ENCODE data around the gene SV2C.

Gene SV2C

GRCh38 chr5:76364226-76364589 lies 281.0 kb downstream of the SV2C start:
- Histone ChIP-seq H3K79me2 (ENCODE audit: low read length) (no peaks in the 10 kb centered on the region), H3K9ac (ENCODE audit: low read length) (no peak overlapping the region), H3K27ac (ENCODE audit: low read length) (no peak overlapping the region)

GRCh38 chr5:76365561-76365960 lies 282.4 kb downstream of the SV2C start:
- H3K27ac ChIP-seq (ENCODE audit: low read length): no peak overlapping the region
- DNase-seq: no peak
- TF ChIP-seq CTCF (IDR thresholded peaks at IDR 0.05; ENCODE audit: low read length) (no peak), EZH2 (optimal IDR thresholded peaks at IDR 0.05; ENCODE audit: low read depth, low read length) (no peak), EZH2phosphoT487 (IDR thresholded peaks at IDR 0.05; ENCODE audit: low read length) (no peak)
- no peaks in the 10 kb centered on the region for H4K20me1 ChIP-seq (ENCODE audit: insufficient read depth, low read length)
- no peaks in the 10 kb centered on the region for H3K36me3 ChIP-seq (replicated peaks; ENCODE audit: insufficient read depth, low read length)
- H2AFZ ChIP-seq (ENCODE audit: low read length): no peak overlapping the region
- no peak overlapping the region for H3K4me2 ChIP-seq (ENCODE audit: low read depth, low read length)
- no peaks in the 10 kb centered on the region for H3K27me3 ChIP-seq (replicated peaks; ENCODE audit: insufficient read depth, low read length)
- H3K4me3 ChIP-seq (ENCODE audit: low read length): no peak overlapping the region
- H3F3A ChIP-seq (ENCODE audit: insufficient read depth, low read length): no peaks in the 10 kb centered on the region
- H3K4me1 ChIP-seq (ENCODE audit: low read length): no peaks in the 10 kb centered on the region
- H3K9me3 ChIP-seq (replicated peaks; ENCODE audit: insufficient read depth, low read length): no peaks in the 10 kb centered on the region
- no peak overlapping the region for H3K9ac ChIP-seq (ENCODE audit: low read length)
- no peaks in the 10 kb centered on the region for H3K9me2 ChIP-seq (replicated peaks; ENCODE audit: insufficient read depth, low read length)
- no peaks in the 10 kb centered on the region for H3K79me2 ChIP-seq (ENCODE audit: low read length)

More at GRCh38 chr5:76364226-76364589, 281.0 kb downstream of the SV2C start:
- H3K36me3 ChIP-seq (replicated peaks; ENCODE audit: insufficient read depth, low read length): no peaks in the 10 kb centered on the region
- H3K4me3 ChIP-seq (ENCODE audit: low read length): no peak overlapping the region
- DNase-seq: no peak
- H3K4me2 ChIP-seq (ENCODE audit: low read depth, low read length): no peak overlapping the region
- no peaks in the 10 kb centered on the region for H3K9me2 ChIP-seq (replicated peaks; ENCODE audit: insufficient read depth, low read length)
- H3K4me1 ChIP-seq (ENCODE audit: low read length): no peaks in the 10 kb centered on the region
- no peaks in the 10 kb centered on the region for H3F3A ChIP-seq (ENCODE audit: insufficient read depth, low read length)
- no peak overlapping the region for H2AFZ ChIP-seq (ENCODE audit: low read length)
- TF ChIP-seq EZH2phosphoT487 (IDR thresholded peaks at IDR 0.05; ENCODE audit: low read length) (no peak), CTCF (IDR thresholded peaks at IDR 0.05; ENCODE audit: low read length) (no peak), EZH2 (optimal IDR thresholded peaks at IDR 0.05; ENCODE audit: low read depth, low read length) (no peak)
- H3K27me3 ChIP-seq (replicated peaks; ENCODE audit: insufficient read depth, low read length): no peaks in the 10 kb centered on the region
- no peaks in the 10 kb centered on the region for H4K20me1 ChIP-seq (ENCODE audit: insufficient read depth, low read length)
- H3K9me3 ChIP-seq (replicated peaks; ENCODE audit: insufficient read depth, low read length): no peaks in the 10 kb centered on the region

- Histone ChIP-seq H4K20me1 (ENCODE audit: insufficient read depth, low read length) (no peaks in the 10 kb centered on the region), H3K4me2 (ENCODE audit: low read depth, low read length) (no peak overlapping the region), H2AFZ (ENCODE audit: low read length) (no peak overlapping the region), H3K4me3 (ENCODE audit: low read length) (no peak overlapping the region), H3F3A (ENCODE audit: insufficient read depth, low read length) (no peaks in the 10 kb centered on the region), H3K9me2 (replicated peaks; ENCODE audit: insufficient read depth, low read length) (no peaks in the 10 kb centered on the region), H3K9me3 (replicated peaks; ENCODE audit: insufficient read depth, low read length) (no peaks in the 10 kb centered on the region), H3K27ac (ENCODE audit: low read length) (no peak overlapping the region), H3K36me3 (replicated peaks; ENCODE audit: insufficient read depth, low read length) (no peaks in the 10 kb centered on the region), H3K4me1 (ENCODE audit: low read length) (no peaks in the 10 kb centered on the region), H3K9ac (ENCODE audit: low read length) (no peak overlapping the region), H3K79me2 (ENCODE audit: low read length) (no peaks in the 10 kb centered on the region), H3K27me3 (replicated peaks; ENCODE audit: insufficient read depth, low read length) (no peaks in the 10 kb centered on the region)
- TF ChIP-seq EZH2 (optimal IDR thresholded peaks at IDR 0.05; ENCODE audit: low read depth, low read length) (no peak), CTCF (IDR thresholded peaks at IDR 0.05; ENCODE audit: low read length) (no peak), EZH2phosphoT487 (IDR thresholded peaks at IDR 0.05; ENCODE audit: low read length) (no peak)
- DNase-seq: no peak
Observed at GRCh38 chr5:76366596-76366995, 283.4 kb downstream of the SV2C start.
